Neural progenitor cell (in vitro differentiated cells): ENCODE data around the gene CFAP206. TPM values are rescaled to one million over a fixed set of nuclear protein-coding genes. Genes with fewer than 3 reads are reported as not detected.
A peak's percentile ranks its signal among the peaks of the same experiment; 100 is the strongest.

ENCODE experiments used
- DNase-seq: peaks from one replicate; pipeline ENCODE4 v3.0.0-alpha.2; 2016; ENCODE audit warnings: low spot score
- H2AFZ ChIP-seq: fragments of 200-600 bp; sonication (generic); replicated peaks from 2 replicates; pipeline ENCODE4 v1.6.1; 2016; ENCODE audit warnings: antibody characterized with exemption
- H3F3A ChIP-seq: fragments of 200-600 bp; sonication (generic); 2 replicates; pipeline ENCODE4 v1.6.1; 2016; ENCODE audit warnings: antibody characterized with exemption, low read depth
- H3K27ac ChIP-seq: fragments of 200-600 bp; sonication (generic); 2 replicates; pipeline ENCODE4 v1.5.1; 2016; ENCODE audit warnings: mild to moderate bottlenecking
- H3K27me3 ChIP-seq: fragments of 200-600 bp; sonication (generic); 2 replicates; pipeline ENCODE4 v1.6.1; 2016; ENCODE audit warnings: mild to moderate bottlenecking, moderate library complexity
- H3K36me3 ChIP-seq: fragments of 200-600 bp; sonication (generic); 2 replicates; pipeline ENCODE4 v1.5.1; 2016
- H3K4me1 ChIP-seq: fragments of 200-600 bp; sonication (generic); 2 replicates; pipeline ENCODE4 v1.6.1; 2016; ENCODE audit warnings: mixed run types
- H3K4me2 ChIP-seq: fragments of 200-600 bp; sonication (generic); 2 replicates; pipeline ENCODE4 v1.6.1; 2016
- H3K4me3 ChIP-seq: fragments of 200-600 bp; sonication (generic); 2 replicates; pipeline ENCODE4 v1.5.1; 2016
- H3K79me2 ChIP-seq: fragments of 200-600 bp; sonication (generic); 2 replicates; pipeline ENCODE4 v1.6.1; 2016; ENCODE audit warnings: low read depth
- H3K9ac ChIP-seq: fragments of 200-600 bp; sonication (generic); 2 replicates; pipeline ENCODE4 v1.6.1; 2016
- H3K9me3 ChIP-seq: fragments of 200-600 bp; sonication (generic); 2 replicates; pipeline ENCODE4 v1.5.1; 2016; ENCODE audit warnings: low read depth
- H4K20me1 ChIP-seq: fragments of 200-600 bp; sonication (generic); 2 replicates; pipeline ENCODE4 v1.6.1; 2016; ENCODE audit warnings: low read depth
- H3K27ac Mint-ChIP-seq: 3 replicates; pipeline ENCODE4 v1.8.0; 2021; ENCODE audit warnings: mixed read lengths
- H3K27me3 Mint-ChIP-seq: 2 replicates; pipeline ENCODE4 v1.8.0; 2022; ENCODE audit warnings: low read depth, mild to moderate bottlenecking, inconsistent platforms, moderate library complexity, mixed read lengths; ENCODE audit not compliant: insufficient read depth
- H3K36me3 Mint-ChIP-seq: 3 replicates; pipeline ENCODE4 v1.8.0; 2021; ENCODE audit warnings: mixed read lengths
- H3K4me1 Mint-ChIP-seq: 3 replicates; pipeline ENCODE4 v1.8.0; 2021; ENCODE audit warnings: mixed read lengths
- H3K4me3 Mint-ChIP-seq: 3 replicates; pipeline ENCODE4 v1.8.0; 2021; ENCODE audit warnings: mild to moderate bottlenecking, moderate library complexity, mixed read lengths
- H3K9me3 Mint-ChIP-seq: 3 replicates; pipeline ENCODE4 v1.8.0; 2020; ENCODE audit warnings: mixed read lengths
- CTCF ChIP-seq: fragments of 200-600 bp; sonication (generic); IDR thresholded peaks from 2 replicates; pipeline ENCODE4 v1.5.1; 2017; ENCODE audit warnings: antibody characterized with exemption, mild to moderate bottlenecking
- EZH2 ChIP-seq: fragments of 200-600 bp; sonication (generic); IDR thresholded peaks from 2 replicates; pipeline ENCODE4 v1.6.1; 2017; ENCODE audit warnings: antibody characterized with exemption, mild to moderate bottlenecking, moderate library complexity
- EZH2phosphoT487 ChIP-seq: fragments of 200-600 bp; sonication (generic); IDR thresholded peaks from 2 replicates; pipeline ENCODE4 v1.6.1; 2017; ENCODE audit warnings: antibody characterized with exemption
- total RNA-seq: library from RNA; depleted of rRNA; stranded (reverse); fragments of >200 nt; gene quantifications from 2 replicates; pipeline ENCODE4 v1.2.3, GENCODE V29; 2015; ENCODE audit warnings: low replicate concordance

Gene CFAP206
- total RNA-seq, 1 donor from 2014 or later = 0.52 TPM

- H3K4me1 ChIP-seq = no peaks in the 10 kb centered on the region
- TF ChIP-seq EZH2 = no peak
- no peak for TF ChIP-seq CTCF
- no peak for TF ChIP-seq EZH2phosphoT487
- DNase-seq = no peak
- H3K4me1 Mint-ChIP-seq = no peaks in the 10 kb centered on the region
- H3F3A ChIP-seq = no peaks in the 10 kb centered on the region
- H3K9me3 Mint-ChIP-seq = no peaks in the 10 kb centered on the region
- no peaks in the 10 kb centered on the region for H3K27me3 ChIP-seq
- no peak overlapping the region for H3K9ac ChIP-seq
- no peaks in the 10 kb centered on the region for H3K27me3 Mint-ChIP-seq
- H3K27ac Mint-ChIP-seq = no peak overlapping the region
- no peak overlapping the region for H3K27ac ChIP-seq
- no peaks in the 10 kb centered on the region for H3K36me3 ChIP-seq
- no peaks in the 10 kb centered on the region for H3K36me3 Mint-ChIP-seq
- H3K79me2 ChIP-seq = no peaks in the 10 kb centered on the region
- no peaks in the 10 kb centered on the region for H3K9me3 ChIP-seq
- no peak overlapping the region for H3K4me3 ChIP-seq
- H3K4me3 Mint-ChIP-seq = no peak overlapping the region
- no peak overlapping the region for H3K4me2 ChIP-seq
- H2AFZ ChIP-seq = no peak overlapping the region
- H4K20me1 ChIP-seq = no peaks in the 10 kb centered on the region
Observed at GRCh38 chr6:87431263-87431662, 23.5 kb downstream of the CFAP206 start.

GRCh38 chr6:87436435-87436834 is 28.7 kb downstream of the CFAP206 start:
- H3K9me3 ChIP-seq = no peaks in the 10 kb centered on the region
- H4K20me1 ChIP-seq = no peaks in the 10 kb centered on the region
- no peak overlapping the region for H3K4me2 ChIP-seq
- H3K36me3 Mint-ChIP-seq = no peaks in the 10 kb centered on the region
- H3K9ac ChIP-seq = no peak overlapping the region
- no peaks in the 10 kb centered on the region for H3K9me3 Mint-ChIP-seq
- no peak overlapping the region for H3K4me3 Mint-ChIP-seq
- no peaks in the 10 kb centered on the region for H3F3A ChIP-seq
- no peaks in the 10 kb centered on the region for H3K79me2 ChIP-seq
- no peak overlapping the region for H3K27ac Mint-ChIP-seq
- TF ChIP-seq EZH2 (no peak), CTCF (no peak), EZH2phosphoT487 (no peak)
- no peaks in the 10 kb centered on the region for H3K27me3 ChIP-seq
- H3K27me3 Mint-ChIP-seq = no peaks in the 10 kb centered on the region
- no peak overlapping the region for H2AFZ ChIP-seq
- peak; percentile 89 for DNase-seq
- H3K4me1 Mint-ChIP-seq = no peaks in the 10 kb centered on the region
- H3K4me1 ChIP-seq = no peaks in the 10 kb centered on the region
- H3K36me3 ChIP-seq = no peaks in the 10 kb centered on the region
- H3K27ac ChIP-seq = no peak overlapping the region
- H3K4me3 ChIP-seq = no peak overlapping the region

GRCh38 chr6:87441711-87442110 is 33.9 kb downstream of the CFAP206 start:
- no peaks in the 10 kb centered on the region for H3F3A ChIP-seq

More at GRCh38 chr6:87441711-87442110, 33.9 kb downstream of the CFAP206 start:
- Mint-ChIP-seq H3K4me3 (no peak overlapping the region), H3K9me3 (peaks cover 2% of the 10 kb centered on the region), H3K27ac (no peak overlapping the region), H3K36me3 (no peaks in the 10 kb centered on the region), H3K4me1 (peaks cover 3% of the 10 kb centered on the region), H3K27me3 (no peaks in the 10 kb centered on the region)
- no peak for DNase-seq
- H4K20me1 ChIP-seq = no peaks in the 10 kb centered on the region
- H2AFZ ChIP-seq = no peak overlapping the region
- no peak overlapping the region for H3K9ac ChIP-seq
- H3K79me2 ChIP-seq = no peaks in the 10 kb centered on the region
- H3K4me3 ChIP-seq = no peak overlapping the region
- no peak overlapping the region for H3K27ac ChIP-seq
- H3K27me3 ChIP-seq = no peaks in the 10 kb centered on the region
- H3K4me2 ChIP-seq = no peak overlapping the region
- peaks cover 15% of the 10 kb centered on the region for H3K4me1 ChIP-seq
- H3K36me3 ChIP-seq = no peaks in the 10 kb centered on the region
- TF ChIP-seq EZH2phosphoT487 (no peak), CTCF (no peak), EZH2 (no peak)
- H3K9me3 ChIP-seq = no peaks in the 10 kb centered on the region
